HCT116 (cell line): Measurements from ENCODE around the gene C3orf70.

ENCODE experiments used
- CEBPB ChIP-seq: IDR thresholded peaks from 2 replicates; pipeline ENCODE4 v1.6.1; 2012; ENCODE audit warnings: low read depth
- EGR1 ChIP-seq: IDR thresholded peaks from 2 replicates; pipeline ENCODE4 v1.6.1; 2012; ENCODE audit warnings: low read depth
- EZH2phosphoT487 ChIP-seq: fragments of 200-600 bp; IDR thresholded peaks from 2 replicates; pipeline ENCODE4 v1.6.1; 2018; ENCODE audit warnings: antibody characterized with exemption, borderline replicate concordance
- POLR2A ChIP-seq: IDR thresholded peaks from 2 replicates; pipeline ENCODE4 v1.7.0; 2011; ENCODE audit warnings: borderline replicate concordance; ENCODE audit not compliant: insufficient read depth, insufficient read length; ENCODE audit errors: extremely low read depth
- SIN3A ChIP-seq: IDR thresholded peaks from 2 replicates; pipeline ENCODE4 v1.6.1; 2012; ENCODE audit warnings: low read depth
- SP1 ChIP-seq: IDR thresholded peaks from 2 replicates; pipeline ENCODE4 v1.6.1; 2012; ENCODE audit warnings: low read depth
- SRF ChIP-seq: IDR thresholded peaks from 2 replicates; pipeline ENCODE4 v1.6.1; 2012; ENCODE audit warnings: low read depth
- ZNF274 ChIP-seq: fragments of 200-500 bp; sonication (Bioruptor generic); IDR thresholded peaks from 2 replicates; pipeline ENCODE4 v1.6.1; 2014; ENCODE audit warnings: mild to moderate bottlenecking, low read depth, low read length, inconsistent platforms
- TF ChIP-seq, protein P1 (sequence below), 3 experiments: fragments of 200-600 bp in 1 of 3; sonication (generic) in 1 of 3; IDR thresholded peaks in 2 of 3; conservative IDR thresholded peaks in 1 of 3; 2 replicates each; pipeline ENCODE4 v1.5.1; 2012 to 2017; ENCODE audit warnings: low read depth in 2 of 3, low read length in 2 of 3, antibody characterized with exemption in 1 of 3, borderline replicate concordance in 1 of 3, control low read depth in 1 of 3, mild to moderate bottlenecking in 1 of 3, mixed read lengths in 1 of 3, mixed run types in 1 of 3, moderate library complexity in 1 of 3; ENCODE audit not compliant: insufficient read depth in 1 of 3
- TF ChIP-seq, protein P2 (sequence below): IDR thresholded peaks from 2 replicates; pipeline ENCODE4 v1.6.1; 2011; ENCODE audit warnings: mild to moderate bottlenecking, low read length, moderate library complexity; ENCODE audit not compliant: insufficient replicate concordance; ENCODE audit errors: extremely low read depth

DNA sequence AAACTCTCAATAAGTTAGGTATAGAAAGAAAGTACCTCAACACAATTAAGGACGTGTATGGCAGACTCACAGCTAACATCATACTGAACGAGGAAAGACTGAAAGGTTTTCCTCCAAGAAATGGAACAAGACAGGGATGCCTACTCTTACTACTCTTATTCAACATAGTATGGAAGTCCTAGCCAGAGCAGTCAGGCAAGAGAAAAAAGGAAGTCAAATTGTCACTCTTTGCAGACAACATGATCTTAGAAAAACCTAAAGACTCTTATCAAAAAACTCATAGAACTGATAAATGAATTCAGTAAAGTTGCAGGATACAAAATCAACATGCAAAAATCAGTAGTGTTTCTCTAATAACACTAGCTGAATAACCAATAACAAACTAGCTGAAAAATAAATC, 96.0 kb downstream of the C3orf70 start:
- no peak for TF ChIP-seq POLR2A
- no peak for TF ChIP-seq EGR1
- TF ChIP-seq, protein P1, sequence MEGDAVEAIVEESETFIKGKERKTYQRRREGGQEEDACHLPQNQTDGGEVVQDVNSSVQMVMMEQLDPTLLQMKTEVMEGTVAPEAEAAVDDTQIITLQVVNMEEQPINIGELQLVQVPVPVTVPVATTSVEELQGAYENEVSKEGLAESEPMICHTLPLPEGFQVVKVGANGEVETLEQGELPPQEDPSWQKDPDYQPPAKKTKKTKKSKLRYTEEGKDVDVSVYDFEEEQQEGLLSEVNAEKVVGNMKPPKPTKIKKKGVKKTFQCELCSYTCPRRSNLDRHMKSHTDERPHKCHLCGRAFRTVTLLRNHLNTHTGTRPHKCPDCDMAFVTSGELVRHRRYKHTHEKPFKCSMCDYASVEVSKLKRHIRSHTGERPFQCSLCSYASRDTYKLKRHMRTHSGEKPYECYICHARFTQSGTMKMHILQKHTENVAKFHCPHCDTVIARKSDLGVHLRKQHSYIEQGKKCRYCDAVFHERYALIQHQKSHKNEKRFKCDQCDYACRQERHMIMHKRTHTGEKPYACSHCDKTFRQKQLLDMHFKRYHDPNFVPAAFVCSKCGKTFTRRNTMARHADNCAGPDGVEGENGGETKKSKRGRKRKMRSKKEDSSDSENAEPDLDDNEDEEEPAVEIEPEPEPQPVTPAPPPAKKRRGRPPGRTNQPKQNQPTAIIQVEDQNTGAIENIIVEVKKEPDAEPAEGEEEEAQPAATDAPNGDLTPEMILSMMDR (IDR thresholded peaks at IDR 0.05 in 2 of 3, conservative IDR thresholded peaks at IDR 0.05 in 1 of 3; ENCODE audit: borderline replicate concordance in 1 of 3, insufficient read depth in 1 of 3, low read depth in 2 of 3, low read length in 2 of 3) = no peak
- no peak for TF ChIP-seq CEBPB
- TF ChIP-seq, protein P2, sequence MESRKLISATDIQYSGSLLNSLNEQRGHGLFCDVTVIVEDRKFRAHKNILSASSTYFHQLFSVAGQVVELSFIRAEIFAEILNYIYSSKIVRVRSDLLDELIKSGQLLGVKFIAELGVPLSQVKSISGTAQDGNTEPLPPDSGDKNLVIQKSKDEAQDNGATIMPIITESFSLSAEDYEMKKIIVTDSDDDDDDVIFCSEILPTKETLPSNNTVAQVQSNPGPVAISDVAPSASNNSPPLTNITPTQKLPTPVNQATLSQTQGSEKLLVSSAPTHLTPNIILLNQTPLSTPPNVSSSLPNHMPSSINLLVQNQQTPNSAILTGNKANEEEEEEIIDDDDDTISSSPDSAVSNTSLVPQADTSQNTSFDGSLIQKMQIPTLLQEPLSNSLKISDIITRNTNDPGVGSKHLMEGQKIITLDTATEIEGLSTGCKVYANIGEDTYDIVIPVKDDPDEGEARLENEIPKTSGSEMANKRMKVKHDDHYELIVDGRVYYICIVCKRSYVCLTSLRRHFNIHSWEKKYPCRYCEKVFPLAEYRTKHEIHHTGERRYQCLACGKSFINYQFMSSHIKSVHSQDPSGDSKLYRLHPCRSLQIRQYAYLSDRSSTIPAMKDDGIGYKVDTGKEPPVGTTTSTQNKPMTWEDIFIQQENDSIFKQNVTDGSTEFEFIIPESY = no peak
- TF ChIP-seq SP1 = no peak
- no peak for TF ChIP-seq SIN3A
- no peak for TF ChIP-seq EZH2phosphoT487
- no peak for TF ChIP-seq ZNF274
- no peak for TF ChIP-seq SRF
